ENCODE measurements around the gene ITGA6. TPM values are rescaled to one million over a fixed set of nuclear protein-coding genes. Genes with fewer than 3 reads are reported as not detected.

ITGA6 gene
- total and polyA plus RNA-seq, 8 donors = 14.7 to 92.7 (median 54.8) TPM

- Histone ChIP-seq H3K4me3 (no peak overlapping the region), H3K27me3 (no peaks in the 10 kb centered on the region), H3K36me3 (no peaks in the 10 kb centered on the region), H3K27ac (no peak overlapping the region), H3K9me3 (no peaks in the 10 kb centered on the region), H3K4me1 (peaks cover 7 to 21% (median 14%) of the 10 kb centered on the region in 3 donors)
- FAIRE-seq = no peak
- intact Hi-C loops (cut with DNase I) = no loop called here
- no peak for TF ChIP-seq CTCF (IDR thresholded peaks at IDR 0.05)
- DNase-seq = no peak
- 40 to 44% methylated on average over 3 of the region's 3 CpGs for WGBS, 2 donors
- ATAC-seq = peak in 2 of 4 donors; percentile 22 to 43
These were observed 21.3 kb downstream of the ITGA6 start for GRCh38 chr2:172448544-172449267.

- Histone ChIP-seq H3K9me3 (no peaks in the 10 kb centered on the region), H3K4me3 (no peak overlapping the region), H3K27ac (no peak overlapping the region), H3K36me3 (no peaks in the 10 kb centered on the region), H3K27me3 (no peaks in the 10 kb centered on the region), H3K4me1 (peaks cover 9 to 24% (median 17%) of the 10 kb centered on the region in 3 donors)
- no peak for ATAC-seq
- WGBS, 2 donors = 86 to 90% methylated on average over 8 of the region's 8 CpGs
- FAIRE-seq = no peak
- intact Hi-C loops (cut with DNase I) = no loop called here
- DNase-seq = no peak
- no peak for TF ChIP-seq CTCF (IDR thresholded peaks at IDR 0.05)
These were observed 22.6 kb downstream of the ITGA6 start for GRCh38 chr2:172449911-172450550.

GRCh38 chr2:172451923-172452322, 24.5 kb downstream of the ITGA6 start:
- 81 to 83% methylated on average over 5 of the region's 5 CpGs for WGBS, 2 donors
- Histone ChIP-seq H3K36me3 (no peaks in the 10 kb centered on the region), H3K4me1 (peaks cover 25 to 37% (median 26%) of the 10 kb centered on the region in 3 donors), H3K4me3 (no peak overlapping the region), H3K27me3 (no peaks in the 10 kb centered on the region), H3K9me3 (no peaks in the 10 kb centered on the region), H3K27ac (no peak overlapping the region)
- ATAC-seq (no peak), FAIRE-seq (no peak), DNase-seq (no peak)
- intact Hi-C loops (cut with DNase I) = no loop called here
- no peak for TF ChIP-seq CTCF (IDR thresholded peaks at IDR 0.05)

- DNase-seq (no peak), FAIRE-seq (no peak), ATAC-seq (no peak)
- Histone ChIP-seq H3K27me3 (no peaks in the 10 kb centered on the region), H3K36me3 (no peaks in the 10 kb centered on the region), H3K9me3 (no peaks in the 10 kb centered on the region), H3K4me3 (no peak overlapping the region), H3K27ac (no peak overlapping the region), H3K4me1 (peaks cover 20 to 33% (median 25%) of the 10 kb centered on the region in 3 donors)
- WGBS, 2 donors = 31 to 44% methylated on average over 2 of the region's 2 CpGs
- TF ChIP-seq CTCF (IDR thresholded peaks at IDR 0.05) = no peak
- intact Hi-C loops (cut with DNase I) = no loop called here
These were observed 25.5 kb downstream of the ITGA6 start for GRCh38 chr2:172452845-172453244.
